ENCODE measurements around the gene L3MBTL4. TPM values are rescaled to one million over a fixed set of nuclear protein-coding genes. Genes with fewer than 3 reads are reported as not detected.

The L3MBTL4 gene
- total RNA-seq, 2 experiments from 2014 or later, result 0.19 to 0.47 TPM

GRCh38 chr18:6367208-6367607 lies 47.5 kb downstream of the L3MBTL4 start:
- no peak for DNase-seq
- Histone ChIP-seq H3K4me1 (ENCODE audit: insufficient read depth, low read length) (no peaks in the 10 kb centered on the region), H3K27me3 (ENCODE audit: control insufficient read depth in 1 of 2, insufficient read depth in 2 of 2, low read length in 2 of 2) (no peaks in the 10 kb centered on the region), H3K4me3 (ENCODE audit: low read length) (no peak overlapping the region), H3K36me3 (ENCODE audit: insufficient read depth, low read length) (no peaks in the 10 kb centered on the region), H3K27ac (ENCODE audit: low read depth in 1 of 2, low read length in 2 of 2) (no peak overlapping the region), H3K9me3 (ENCODE audit: control insufficient read depth in 1 of 2, insufficient read depth in 1 of 2, low read length in 2 of 2) (peaks cover 0 to 11% of the 10 kb centered on the region in 2 experiments)
- TF ChIP-seq CTCF (IDR thresholded peaks at IDR 0.05), result no peak
- Mint-ChIP-seq H3K9me3 (peaks cover 3% of the 10 kb centered on the region), H3K4me3 (no peak overlapping the region), H3K27me3 (no peaks in the 10 kb centered on the region), H3K27ac (no peak overlapping the region), H3K4me1 (ENCODE audit: low read depth) (no peaks in the 10 kb centered on the region), H3K36me3 (ENCODE audit: low read depth) (no peaks in the 10 kb centered on the region)
- ChIA-PET CTCF (no interaction called here), POLR2A (no interaction called here)
- intact Hi-C loops (cut with DNase I, micrococcal nuclease), result no loop called here
- no peak for ATAC-seq (ENCODE audit: poor library complexity)

GRCh38 chr18:6366776-6367175 lies 47.9 kb downstream of the L3MBTL4 start:
- Histone ChIP-seq H3K36me3 (ENCODE audit: insufficient read depth, low read length) (no peaks in the 10 kb centered on the region), H3K27me3 (ENCODE audit: control insufficient read depth in 1 of 2, insufficient read depth in 2 of 2, low read length in 2 of 2) (no peaks in the 10 kb centered on the region), H3K4me1 (ENCODE audit: insufficient read depth, low read length) (no peaks in the 10 kb centered on the region), H3K27ac (ENCODE audit: low read depth in 1 of 2, low read length in 2 of 2) (no peak overlapping the region), H3K4me3 (ENCODE audit: low read length) (no peak overlapping the region), H3K9me3 (ENCODE audit: control insufficient read depth in 1 of 2, insufficient read depth in 1 of 2, low read length in 2 of 2) (peaks cover 0 to 11% of the 10 kb centered on the region in 2 experiments)
- DNase-seq, result no peak
- CTCF ChIA-PET, result no interaction called here
- H3K36me3 Mint-ChIP-seq (ENCODE audit: low read depth), result no peaks in the 10 kb centered on the region
- H3K27me3 Mint-ChIP-seq, result no peaks in the 10 kb centered on the region
- POLR2A ChIA-PET, result no interaction called here
- H3K4me3 Mint-ChIP-seq, result no peak overlapping the region
- intact Hi-C loops (cut with DNase I, micrococcal nuclease), result no loop called here
- no peaks in the 10 kb centered on the region for H3K4me1 Mint-ChIP-seq (ENCODE audit: low read depth)
- no peak overlapping the region for H3K27ac Mint-ChIP-seq
- TF ChIP-seq CTCF (IDR thresholded peaks at IDR 0.05), result no peak
- H3K9me3 Mint-ChIP-seq, result peaks cover 3% of the 10 kb centered on the region
- no peak for ATAC-seq (ENCODE audit: poor library complexity)

- ChIA-PET POLR2A (no interaction called here), CTCF (no interaction called here)
- Mint-ChIP-seq H3K27ac (no peak overlapping the region), H3K4me3 (no peak overlapping the region), H3K4me1 (ENCODE audit: low read depth) (no peaks in the 10 kb centered on the region), H3K36me3 (ENCODE audit: low read depth) (no peaks in the 10 kb centered on the region), H3K27me3 (no peaks in the 10 kb centered on the region), H3K9me3 (peaks cover 3% of the 10 kb centered on the region)
- Histone ChIP-seq H3K4me3 (ENCODE audit: low read length) (no peak overlapping the region), H3K9me3 (ENCODE audit: control insufficient read depth in 1 of 2, insufficient read depth in 1 of 2, low read length in 2 of 2) (peaks cover 0 to 9% of the 10 kb centered on the region in 2 experiments), H3K36me3 (ENCODE audit: insufficient read depth, low read length) (no peaks in the 10 kb centered on the region), H3K27me3 (ENCODE audit: control insufficient read depth in 1 of 2, insufficient read depth in 2 of 2, low read length in 2 of 2) (no peaks in the 10 kb centered on the region), H3K27ac (ENCODE audit: low read depth in 1 of 2, low read length in 2 of 2) (no peak overlapping the region), H3K4me1 (ENCODE audit: insufficient read depth, low read length) (no peaks in the 10 kb centered on the region)
- TF ChIP-seq CTCF (IDR thresholded peaks at IDR 0.05), result no peak
- intact Hi-C loops (cut with DNase I, micrococcal nuclease), result no loop called here
- no peak for ATAC-seq (ENCODE audit: poor library complexity)
- no peak for DNase-seq
Measured at GRCh38 chr18:6365385-6365784, 49.3 kb downstream of the L3MBTL4 start.
